ENCODE measurements around the gene TM2D1. TPM values are rescaled to one million over a fixed set of nuclear protein-coding genes. Genes with fewer than 3 reads are reported as not detected.

The TM2D1 gene
- total and polyA plus RNA-seq, 7 experiments from 2014 or later: 26.8 to 57.6 (median 38.2) TPM

DNA sequence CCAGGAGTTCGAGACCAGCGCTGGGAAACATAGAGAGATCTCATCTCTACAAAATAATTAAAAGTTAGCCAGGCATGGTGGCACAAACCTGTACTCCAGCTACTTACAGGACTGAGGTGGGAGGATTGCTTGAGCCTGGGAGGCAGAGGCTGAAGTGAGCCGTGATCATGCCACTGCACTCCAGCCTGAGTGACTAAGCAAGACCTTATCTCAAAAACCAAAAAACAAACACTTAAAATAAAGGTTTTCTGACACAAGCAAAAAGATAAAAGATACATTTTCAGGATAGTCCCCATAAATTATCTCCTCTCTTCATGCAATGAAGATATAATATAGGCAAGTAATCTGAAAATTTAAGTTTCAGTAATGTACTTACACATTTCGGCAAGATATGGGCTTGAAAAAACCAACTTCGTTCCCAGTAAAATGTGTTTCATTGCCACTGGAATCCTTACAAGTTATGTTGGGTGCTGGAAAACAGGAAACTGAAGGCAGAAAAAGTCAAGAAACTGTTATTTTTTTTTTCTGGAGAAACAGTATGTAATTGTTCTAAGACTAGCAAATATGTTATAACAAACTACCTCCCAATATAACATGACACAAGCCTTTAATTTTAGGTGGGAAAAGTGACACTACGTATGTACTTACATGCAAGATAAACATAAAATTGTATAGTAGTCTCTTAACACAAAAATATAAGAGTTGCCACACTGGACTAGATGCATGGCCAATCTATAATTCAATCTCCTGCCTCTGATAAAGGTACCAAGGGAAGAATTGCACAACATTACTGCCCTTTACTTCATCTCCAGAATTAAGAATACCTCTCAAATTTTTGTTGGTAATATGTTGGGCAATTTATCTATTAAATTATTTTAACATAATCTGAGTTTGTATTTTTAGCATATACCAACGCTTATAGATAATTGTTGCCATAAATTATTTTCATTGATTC is 15.7 kb downstream of the TM2D1 start:
- Mint-ChIP-seq H3K9me3 (no peaks in the 10 kb centered on the region), H3K27ac (peak overlapping the region in 1 of 9 donors; percentile 36), H3K4me3 (no peak overlapping the region), H3K27me3 (no peaks in the 10 kb centered on the region), H3K4me1 (peaks cover 0 to 19% (median 12%) of the 10 kb centered on the region in 7 donors), H3K36me3 (peaks cover 4 to 33% (median 8%) of the 10 kb centered on the region in 5 donors)
- H3K36me3 ChIP-seq (ENCODE audit: control insufficient read depth in 2 of 3, insufficient read depth in 3 of 3, low read length in 3 of 3): peaks cover 0 to 54% (median 4%) of the 10 kb centered on the region in 3 experiments
- peaks cover 0 to 3% of the 10 kb centered on the region in 2 donors for H3K4me1 ChIP-seq (ENCODE audit: control insufficient read depth in 2 of 2, insufficient read depth in 2 of 2, low read length in 2 of 2)
- H3K4me3 ChIP-seq (ENCODE audit: low read length): no peak overlapping the region
- no peak for ATAC-seq
- H3K27ac ChIP-seq (ENCODE audit: low read depth, low read length): no peak overlapping the region
- H3K9me3 ChIP-seq (ENCODE audit: control insufficient read depth in 2 of 3, low read length in 3 of 3): no peaks in the 10 kb centered on the region
- POLR2A ChIA-PET: no interaction called here
- intact Hi-C loops (cut with micrococcal nuclease): no loop called here
- DNase-seq: no peak
- H3K27me3 ChIP-seq (ENCODE audit: control insufficient read depth in 2 of 2, insufficient read depth in 2 of 2, low read length in 2 of 2): no peaks in the 10 kb centered on the region
- CTCF ChIA-PET: no interaction called here

DNA sequence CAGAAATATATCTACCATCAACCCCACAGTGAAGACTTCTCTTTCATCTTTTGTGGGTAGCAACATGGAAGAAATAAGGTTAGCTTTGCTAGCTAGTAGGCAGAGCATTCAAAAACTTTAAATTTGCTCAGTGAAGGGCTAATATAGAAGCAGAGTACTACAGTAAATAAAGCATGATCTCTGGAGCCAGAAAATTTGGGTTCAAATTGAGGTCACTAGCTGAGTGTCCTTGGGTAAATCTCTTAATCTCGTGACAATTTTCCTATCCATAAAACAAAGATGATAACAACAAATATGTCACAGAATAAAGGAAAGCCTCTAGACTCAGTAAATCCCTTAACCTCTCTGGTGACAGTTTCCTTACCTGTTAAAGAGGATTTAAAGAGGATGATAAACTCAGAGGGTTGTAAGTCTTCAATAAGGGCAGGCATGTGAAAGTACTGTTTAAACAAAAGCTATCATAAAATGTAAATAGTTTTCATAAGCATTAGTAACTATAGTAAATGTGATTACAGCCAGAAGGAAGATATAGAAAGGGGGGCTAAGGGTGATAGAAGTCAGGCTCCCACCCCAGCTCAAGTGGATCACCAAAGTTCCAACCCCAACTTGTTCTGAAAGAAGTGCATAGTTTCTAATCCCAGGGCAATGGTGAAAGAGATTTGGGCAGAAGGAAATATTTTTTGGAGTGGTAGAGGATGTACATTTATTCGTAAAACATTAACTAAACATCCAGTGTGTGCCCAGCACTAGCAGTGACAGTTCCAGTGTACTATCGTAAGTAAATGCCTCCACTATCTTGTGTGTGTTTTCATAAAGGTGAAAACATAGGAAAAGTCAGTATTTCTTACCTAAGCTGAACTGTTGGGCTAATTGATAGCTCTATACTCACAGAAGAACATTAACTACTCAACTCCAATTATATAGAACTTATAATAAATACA is 24.8 kb downstream of the TM2D1 start:
- ChIA-PET POLR2A (interaction anchor here (0.6 kb wide), 1 partner anchor 28 kb away, joined by 3 read pairs; no protein-coding TSS in a partner anchor), CTCF (interaction anchor here (0.6 kb wide), 1 partner anchor 152 kb away, joined by 4 read pairs; no protein-coding TSS in a partner anchor)
- Histone ChIP-seq H3K4me3 (ENCODE audit: low read length) (no peak overlapping the region), H3K4me1 (ENCODE audit: control insufficient read depth in 2 of 2, insufficient read depth in 2 of 2, low read length in 2 of 2) (no peaks in the 10 kb centered on the region), H3K9me3 (ENCODE audit: control insufficient read depth in 2 of 3, low read length in 3 of 3) (no peaks in the 10 kb centered on the region), H3K36me3 (ENCODE audit: control insufficient read depth in 2 of 3, insufficient read depth in 3 of 3, low read length in 3 of 3) (peaks cover 14 to 54% (median 18%) of the 10 kb centered on the region in 3 experiments), H3K27ac (ENCODE audit: low read depth, low read length) (no peak overlapping the region), H3K27me3 (ENCODE audit: control insufficient read depth in 2 of 2, insufficient read depth in 2 of 2, low read length in 2 of 2) (no peaks in the 10 kb centered on the region)
- H3K36me3 Mint-ChIP-seq: peaks cover 22 to 60% (median 31%) of the 10 kb centered on the region in 5 donors
- DNase-seq (no peak), ATAC-seq (no peak)
- no peaks in the 10 kb centered on the region for H3K9me3 Mint-ChIP-seq
- peaks cover 0 to 9% (median 3%) of the 10 kb centered on the region in 7 donors for H3K4me1 Mint-ChIP-seq
- no peaks in the 10 kb centered on the region for H3K27me3 Mint-ChIP-seq
- intact Hi-C loops (cut with micrococcal nuclease): no loop called here
- peak overlapping the region in 1 of 9 donors; percentile 13 for H3K27ac Mint-ChIP-seq
- H3K4me3 Mint-ChIP-seq: no peak overlapping the region

DNA sequence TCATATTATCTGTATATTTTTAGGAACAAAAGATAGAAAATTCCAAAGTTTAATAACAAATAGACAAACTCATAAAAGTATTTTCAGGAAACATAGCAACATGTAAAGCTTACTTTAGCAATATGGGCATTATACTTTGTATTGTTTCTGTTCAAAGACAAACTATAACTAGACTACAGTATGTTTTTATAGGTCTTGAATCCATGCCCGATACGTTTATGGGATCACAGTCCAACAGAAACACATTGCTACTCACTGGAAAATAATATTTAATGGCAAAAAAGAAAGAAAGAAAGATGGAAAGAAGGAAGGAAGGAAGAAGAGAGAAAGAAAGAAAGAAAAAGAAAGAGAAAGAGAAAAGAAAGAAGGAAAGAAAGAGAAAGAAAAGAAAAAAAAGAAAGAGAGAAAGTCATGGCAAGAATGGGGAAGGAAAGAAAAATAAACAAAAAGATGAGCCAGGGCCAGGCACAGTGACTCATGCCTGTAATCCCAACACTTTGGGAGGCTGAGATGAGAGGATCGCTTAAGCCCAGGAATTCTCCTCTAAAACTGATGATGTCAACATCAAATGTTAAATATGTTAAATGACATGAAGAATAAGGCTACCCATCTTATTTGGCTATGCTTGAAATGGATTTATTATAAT is 32.7 kb downstream of the TM2D1 start:
- Histone ChIP-seq H3K4me3 (ENCODE audit: low read length) (no peak overlapping the region), H3K9me3 (ENCODE audit: control insufficient read depth in 2 of 3, low read length in 3 of 3) (no peaks in the 10 kb centered on the region), H3K27ac (ENCODE audit: low read depth, low read length) (no peak overlapping the region), H3K36me3 (ENCODE audit: control insufficient read depth in 2 of 3, insufficient read depth in 3 of 3, low read length in 3 of 3) (peaks cover 0 to 23% (median 0%) of the 10 kb centered on the region in 3 experiments), H3K4me1 (ENCODE audit: control insufficient read depth in 2 of 2, insufficient read depth in 2 of 2, low read length in 2 of 2) (no peaks in the 10 kb centered on the region), H3K27me3 (ENCODE audit: control insufficient read depth in 2 of 2, insufficient read depth in 2 of 2, low read length in 2 of 2) (no peaks in the 10 kb centered on the region)
- Mint-ChIP-seq H3K27ac (peak overlapping the region in 4 of 9 donors; percentile 4 to 60 (median 27)), H3K4me1 (peaks cover 0 to 11% (median 0%) of the 10 kb centered on the region in 7 donors), H3K36me3 (peaks cover 4 to 46% (median 22%) of the 10 kb centered on the region in 5 donors), H3K4me3 (no peak overlapping the region), H3K27me3 (no peaks in the 10 kb centered on the region), H3K9me3 (no peaks in the 10 kb centered on the region)
- CTCF ChIA-PET: no interaction called here
- no peak for ATAC-seq
- intact Hi-C loops (cut with micrococcal nuclease): no loop called here
- no peak for DNase-seq
- POLR2A ChIA-PET: no interaction called here

DNA sequence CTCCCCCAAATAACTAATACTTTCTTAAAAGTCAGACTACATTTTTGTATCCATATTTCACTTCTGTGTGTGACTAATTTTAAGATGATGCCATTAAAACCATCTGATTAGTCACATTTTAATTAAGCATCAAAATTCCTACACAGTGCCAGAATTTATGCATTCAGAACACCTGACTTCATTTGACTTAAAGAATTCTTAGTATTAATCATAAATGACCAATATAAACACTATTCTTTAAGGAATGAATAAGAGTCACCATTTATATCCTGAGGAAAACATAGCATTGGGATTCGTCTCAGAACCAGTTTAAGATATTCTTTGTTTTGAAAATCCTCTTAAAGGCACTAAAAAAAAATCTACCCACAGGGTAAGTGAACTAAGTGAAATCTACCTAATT is 37.0 kb downstream of the TM2D1 start:
- CTCF ChIA-PET: interaction anchor here (0.7 to 0.8 kb wide), 2 partner anchors 65 to 1339 kb away, joined by 3 read pairs; no protein-coding TSS in a partner anchor

DNA sequence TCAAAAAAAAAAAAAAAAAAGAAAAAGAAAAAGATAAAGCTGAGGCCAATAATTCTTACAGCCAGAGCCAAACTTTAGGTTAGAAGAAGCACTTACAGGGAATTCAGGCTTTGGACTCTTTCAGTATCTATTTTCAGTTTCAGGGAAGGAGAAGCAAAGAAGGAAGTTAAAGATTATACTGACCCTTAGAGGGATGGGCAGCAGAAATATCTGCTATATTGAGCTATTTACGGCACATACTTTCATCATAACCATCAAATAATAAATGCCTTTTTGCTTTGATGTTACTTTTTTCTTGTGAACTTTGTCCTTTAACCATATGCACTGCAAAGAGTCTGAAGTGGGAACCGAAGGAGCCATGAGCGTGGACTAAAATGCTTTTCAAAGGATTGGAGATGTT is 42.0 kb downstream of the TM2D1 start:
- DNase-seq: no peak
- CTCF ChIA-PET: no interaction called here
- intact Hi-C loops (cut with micrococcal nuclease): no loop called here

More for the DNA sequence above, 37.0 kb downstream of the TM2D1 start:
- no peaks in the 10 kb centered on the region for H3K9me3 Mint-ChIP-seq
- POLR2A ChIA-PET: no interaction called here
- intact Hi-C loops (cut with micrococcal nuclease): no loop called here
- H3K27ac Mint-ChIP-seq: no peak overlapping the region
- peaks cover 0 to 29% (median 10%) of the 10 kb centered on the region in 5 donors for H3K36me3 Mint-ChIP-seq
- DNase-seq (no peak), ATAC-seq (no peak)
- Histone ChIP-seq H3K27ac (ENCODE audit: low read depth, low read length) (no peak overlapping the region), H3K9me3 (ENCODE audit: control insufficient read depth in 2 of 3, low read length in 3 of 3) (no peaks in the 10 kb centered on the region), H3K4me3 (ENCODE audit: low read length) (no peak overlapping the region), H3K36me3 (ENCODE audit: control insufficient read depth in 2 of 3, insufficient read depth in 3 of 3, low read length in 3 of 3) (peaks cover 0 to 20% (median 0%) of the 10 kb centered on the region in 3 experiments), H3K27me3 (ENCODE audit: control insufficient read depth in 2 of 2, insufficient read depth in 2 of 2, low read length in 2 of 2) (no peaks in the 10 kb centered on the region), H3K4me1 (ENCODE audit: control insufficient read depth in 2 of 2, insufficient read depth in 2 of 2, low read length in 2 of 2) (no peaks in the 10 kb centered on the region)
- H3K4me1 Mint-ChIP-seq: peaks cover 0 to 5% (median 0%) of the 10 kb centered on the region in 7 donors
- no peaks in the 10 kb centered on the region for H3K27me3 Mint-ChIP-seq
- no peak overlapping the region for H3K4me3 Mint-ChIP-seq

DNA sequence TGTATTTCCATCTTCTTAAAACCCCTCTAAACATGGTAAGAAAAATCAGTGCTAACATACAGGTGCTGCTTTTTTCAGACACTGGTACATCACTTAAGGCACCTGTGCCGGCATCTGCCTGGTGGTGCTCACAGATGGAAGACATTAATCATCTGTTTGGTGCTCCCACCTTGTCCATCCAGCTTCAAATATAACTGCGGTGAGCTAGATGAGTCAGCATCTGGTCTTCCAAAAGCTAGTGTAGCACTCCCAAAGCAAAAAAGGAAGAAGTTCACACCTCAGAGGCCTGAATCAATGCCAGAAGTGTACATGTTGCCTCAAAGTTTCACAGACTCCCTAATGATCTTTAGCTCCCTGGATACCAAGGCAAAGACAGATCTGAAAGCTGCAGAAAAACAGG is 44.4 kb downstream of the TM2D1 start:
- intact Hi-C loops (cut with micrococcal nuclease): no loop called here
- POLR2A ChIA-PET: no interaction called here
- Histone ChIP-seq H3K9me3 (ENCODE audit: control insufficient read depth in 2 of 3, low read length in 3 of 3) (no peaks in the 10 kb centered on the region), H3K4me1 (ENCODE audit: control insufficient read depth in 2 of 2, insufficient read depth in 2 of 2, low read length in 2 of 2) (no peaks in the 10 kb centered on the region), H3K27ac (ENCODE audit: low read depth, low read length) (no peak overlapping the region), H3K36me3 (ENCODE audit: control insufficient read depth in 2 of 3, insufficient read depth in 3 of 3, low read length in 3 of 3) (peaks cover 0 to 21% (median 6%) of the 10 kb centered on the region in 3 experiments), H3K4me3 (ENCODE audit: low read length) (no peak overlapping the region), H3K27me3 (ENCODE audit: control insufficient read depth in 2 of 2, insufficient read depth in 2 of 2, low read length in 2 of 2) (no peaks in the 10 kb centered on the region)
- no peaks in the 10 kb centered on the region for H3K27me3 Mint-ChIP-seq
- H3K36me3 Mint-ChIP-seq: peaks cover 0 to 36% (median 6%) of the 10 kb centered on the region in 5 donors
- peaks cover 0 to 8% (median 0%) of the 10 kb centered on the region in 7 donors for H3K4me1 Mint-ChIP-seq
- no peak overlapping the region for H3K4me3 Mint-ChIP-seq
- peak overlapping the region in 4 of 9 donors; percentile 1 to 38 (median 18) for H3K27ac Mint-ChIP-seq
- H3K9me3 Mint-ChIP-seq: no peaks in the 10 kb centered on the region
- CTCF ChIA-PET: no interaction called here
- ATAC-seq: no peak
- DNase-seq: no peak

More for the DNA sequence above, 42.0 kb downstream of the TM2D1 start:
- no peaks in the 10 kb centered on the region for H3K4me1 ChIP-seq (ENCODE audit: control insufficient read depth in 2 of 2, insufficient read depth in 2 of 2, low read length in 2 of 2)
- H3K9me3 ChIP-seq (ENCODE audit: control insufficient read depth in 2 of 3, low read length in 3 of 3): no peaks in the 10 kb centered on the region
- H3K9me3 Mint-ChIP-seq: no peaks in the 10 kb centered on the region
- H3K4me3 ChIP-seq (ENCODE audit: low read length): no peak overlapping the region
- no peaks in the 10 kb centered on the region for H3K27me3 Mint-ChIP-seq
- H3K27ac Mint-ChIP-seq: no peak overlapping the region
- POLR2A ChIA-PET: interaction anchor here (0.6 kb wide), 1 partner anchor 120 kb away, joined by 4 read pairs; no protein-coding TSS in a partner anchor
- no peak overlapping the region for H3K4me3 Mint-ChIP-seq
- peaks cover 0 to 29% (median 6%) of the 10 kb centered on the region in 3 experiments for H3K36me3 ChIP-seq (ENCODE audit: control insufficient read depth in 2 of 3, insufficient read depth in 3 of 3, low read length in 3 of 3)
- H3K4me1 Mint-ChIP-seq: peaks cover 0 to 8% (median 0%) of the 10 kb centered on the region in 7 donors
- no peak for ATAC-seq
- no peak overlapping the region for H3K27ac ChIP-seq (ENCODE audit: low read depth, low read length)
- no peaks in the 10 kb centered on the region for H3K27me3 ChIP-seq (ENCODE audit: control insufficient read depth in 2 of 2, insufficient read depth in 2 of 2, low read length in 2 of 2)
- peaks cover 0 to 36% (median 11%) of the 10 kb centered on the region in 5 donors for H3K36me3 Mint-ChIP-seq

All from naive thymus-derived CD4-positive, alpha-beta T cell (primary cell).